Astrocyte of the hippocampus (primary cell): Measurements from ENCODE around the gene LRRC4.

ENCODE experiments used
- DNase-seq: peaks from one replicate; pipeline ENCODE4 v3.0.0; 2011; ENCODE audit warnings: low read depth, low spot score

Gene LRRC4

GRCh38 chr7:127979728-127980126 lies 51.5 kb downstream of the LRRC4 start:
- DNase-seq = no peak

- DNase-seq = no peak
These were observed 52.0 kb downstream of the LRRC4 start for GRCh38 chr7:127979113-127979727.

GRCh38 chr7:127978421-127978820 lies 52.8 kb downstream of the LRRC4 start:
- DNase-seq = no peak
